GM10248 (cell line): Measurements from ENCODE around the gene FANCE.
"Not testable (repeated sequence)": the region's sequence is repeated elsewhere in the genome, so short reads cannot be mapped to it uniquely, and the experiment has no call there.

Source experiments
- CTCF ChIA-PET: fragments of 300-600 bp; sonication (Branson Sonifier 250); formaldehyde crosslinking; extraction: SDS; loops from one replicate; lab custom pipeline; 2021; ENCODE audit warnings: antibody characterized with exemption; lab: Yijun Ruan, JAX
- POLR2A ChIA-PET: fragments of 350-650 bp; sonication (Branson Sonifier 250); formaldehyde crosslinking; extraction: SDS; loops from one replicate; lab custom pipeline; 2020; ENCODE audit warnings: antibody characterized with exemption; lab: Yijun Ruan, JAX
- DNase-seq: peaks from one replicate; pipeline ENCODE4 v3.0.0; 2012; ENCODE audit errors: extremely low spot score
- CTCF ChIP-seq: IDR thresholded peaks from 2 replicates; pipeline ENCODE4 v1.5.1; 2012; ENCODE audit warnings: mild to moderate bottlenecking, low read depth; ENCODE audit errors: extremely low read depth, missing control alignments, control extremely low read depth

FANCE gene

DNA sequence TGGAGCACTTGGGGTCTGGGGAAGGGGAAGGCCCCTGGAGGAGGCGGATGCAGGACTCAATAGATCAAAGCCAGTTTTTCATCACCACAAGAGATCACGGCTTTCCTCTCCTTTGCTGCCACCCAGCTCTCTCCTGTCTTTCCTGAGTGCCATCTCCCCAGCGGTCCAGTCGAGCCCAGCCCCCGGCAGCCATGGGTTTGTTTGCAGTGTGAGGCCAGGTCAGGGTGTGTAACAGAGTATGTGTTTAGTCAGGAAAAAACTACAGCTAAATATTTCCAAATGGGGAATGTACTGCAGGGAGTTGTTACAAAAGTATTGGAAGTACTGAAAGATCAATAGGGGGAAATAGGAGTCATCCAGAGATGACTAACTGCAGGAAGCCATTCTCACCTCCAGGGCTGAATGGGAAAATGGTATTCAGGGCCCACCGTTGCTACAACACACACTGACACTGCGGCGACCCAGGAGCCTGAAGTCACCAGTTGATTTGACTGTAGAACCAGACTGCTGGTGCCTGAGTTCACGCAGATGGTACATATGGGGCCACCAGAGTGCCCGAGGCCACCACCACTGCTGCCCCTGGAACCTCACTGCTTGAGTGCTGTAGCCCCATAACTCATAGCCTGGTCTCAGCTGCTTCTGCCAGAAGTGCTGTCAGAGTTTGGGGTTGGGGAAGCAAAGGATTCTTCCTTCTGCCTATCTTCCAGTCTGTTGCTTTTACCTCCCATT is 23.6 kb upstream of the FANCE start:
- ChIA-PET CTCF (interaction anchor here (1.0 to 1.3 kb wide), 2 partner anchors 9 to 18 kb away, joined by 3 read pairs; no protein-coding TSS in a partner anchor), POLR2A (no interaction called here)
- no peak for DNase-seq
- no peak for TF ChIP-seq CTCF

- CTCF ChIA-PET = no interaction called here
Observed at GRCh38 chr6:35429463-35429862, 22.7 kb upstream of the FANCE start.

GRCh38 chr6:35432291-35432690 is 19.8 kb upstream of the FANCE start:
- ChIA-PET CTCF (interaction anchor here (1.6 kb wide), 1 partner anchor 17 kb away, joined by 4 read pairs; no protein-coding TSS in a partner anchor), POLR2A (interaction anchor here (0.6 kb wide), 1 partner anchor 64 kb away, joined by 3 read pairs; the partner anchor contains the start of gene TEAD3)
- DNase-seq = no peak
- no peak for TF ChIP-seq CTCF

More at GRCh38 chr6:35429463-35429862, 22.7 kb upstream of the FANCE start:
- no peak for DNase-seq
- no peak for TF ChIP-seq CTCF
- POLR2A ChIA-PET = no interaction called here

DNA sequence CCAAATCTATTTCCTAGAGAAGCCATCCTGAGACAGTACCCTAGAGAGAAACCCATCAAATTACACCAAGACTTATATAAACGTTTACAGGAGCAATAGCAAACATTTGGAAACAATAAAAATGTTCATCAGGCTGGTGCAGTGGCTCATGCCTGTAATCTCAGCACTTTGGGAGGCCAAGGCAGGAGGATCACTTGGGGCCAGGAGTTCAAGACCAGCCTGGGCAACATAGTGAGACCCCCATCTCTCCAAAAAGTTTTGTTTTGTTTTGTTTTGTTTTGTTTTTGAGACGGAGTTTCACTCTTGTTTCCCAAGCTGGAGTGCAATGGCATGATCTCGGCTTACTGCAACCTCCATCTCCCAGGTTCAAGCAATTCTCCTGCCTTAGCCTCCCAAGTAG is 19.4 kb upstream of the FANCE start:
- POLR2A ChIA-PET, DNase-seq: not testable (repeated sequence)
- CTCF ChIA-PET = interaction anchor here (1.6 kb wide), 1 partner anchor 17 kb away, joined by 4 read pairs; no protein-coding TSS in a partner anchor

- no peak for TF ChIP-seq CTCF
- no peak for DNase-seq
- CTCF ChIA-PET = interaction anchor here (1.2 to 1.5 kb wide), 2 partner anchors 14 to 138 kb away, joined by 3 read pairs; partner anchors contain the start of gene DEF6
- POLR2A ChIA-PET = no interaction called here
Observed at GRCh38 chr6:35435074-35435837, 16.9 kb upstream of the FANCE start.

DNA sequence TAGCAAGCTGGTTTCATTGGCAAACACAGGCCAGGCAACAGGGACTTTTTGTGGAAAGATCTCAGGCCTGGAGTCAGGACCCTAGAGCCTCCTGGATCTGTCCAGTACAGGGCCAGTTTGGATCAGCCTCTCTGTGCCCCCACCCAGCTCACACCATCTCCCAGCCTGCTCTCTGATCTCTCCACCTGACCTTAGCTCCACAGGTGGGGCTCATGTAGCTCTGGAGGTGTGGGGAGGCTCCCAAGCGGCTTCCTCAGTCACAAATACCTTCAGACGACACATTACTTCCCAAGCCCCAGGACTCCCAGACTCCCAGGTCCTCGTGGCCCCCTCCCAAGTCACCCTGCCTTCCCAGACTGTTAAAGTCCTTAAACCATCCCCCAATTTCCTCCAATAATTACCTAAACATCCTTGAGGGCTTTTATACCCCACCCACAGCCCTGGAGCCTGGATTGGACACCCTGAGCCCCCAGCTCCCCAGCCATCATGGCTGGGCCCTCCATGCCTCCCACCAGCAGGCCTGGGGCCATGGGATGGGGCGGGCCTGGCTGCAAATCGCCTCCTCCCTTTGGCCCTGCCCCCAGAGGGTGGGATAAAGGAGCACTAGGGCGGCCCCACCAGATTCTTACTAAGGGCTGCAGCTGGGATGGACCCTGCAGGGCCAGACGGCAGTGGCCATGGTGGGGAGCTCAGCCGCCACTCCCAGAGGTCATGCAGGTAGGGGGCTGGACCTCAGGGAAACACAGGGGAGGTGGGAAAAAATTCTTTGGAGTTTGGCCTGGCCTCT is 15.9 kb upstream of the FANCE start:
- CTCF ChIA-PET = interaction anchor here (1.1 to 3.1 kb wide), 6 partner anchors 13 to 139 kb away, joined by 3 to 9 read pairs (median 3); partner anchors contain the start of gene DEF6
- no peak for TF ChIP-seq CTCF
- DNase-seq = no peak
- POLR2A ChIA-PET = no interaction called here

DNA sequence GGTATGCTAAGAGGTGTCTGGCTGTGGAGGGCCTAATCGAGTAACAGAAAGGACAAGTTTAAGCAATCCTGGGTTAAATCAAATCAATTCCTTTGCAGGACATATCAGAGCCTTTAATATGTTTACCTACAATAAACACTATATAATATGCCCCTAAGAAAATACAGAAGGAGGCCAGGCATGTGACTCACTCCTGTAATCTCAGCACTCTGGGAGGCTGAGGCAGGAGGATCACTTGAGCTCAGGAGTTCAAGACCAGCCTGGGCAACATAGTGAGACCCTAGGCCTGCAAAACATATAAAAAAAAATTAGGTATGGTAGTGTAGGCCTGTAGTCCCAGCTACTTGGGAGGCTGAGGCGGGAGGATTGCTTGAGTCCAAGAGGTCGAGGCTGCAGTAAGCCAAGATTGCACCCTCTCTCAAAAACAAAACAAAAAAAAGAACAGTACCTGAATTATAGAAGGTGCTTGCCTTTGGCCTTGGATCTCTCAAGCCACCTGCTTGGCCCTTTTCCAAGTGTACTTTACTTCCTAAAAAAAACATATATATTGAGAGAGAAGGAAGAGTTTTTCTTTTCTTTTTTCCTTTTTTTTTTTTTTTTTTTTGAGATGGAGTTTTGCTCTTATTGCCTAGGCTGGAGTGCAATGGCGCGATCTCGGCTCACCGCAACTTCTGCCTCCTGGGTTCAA is 13.6 kb upstream of the FANCE start:
- POLR2A ChIA-PET = not testable (repeated sequence)
- CTCF ChIA-PET = interaction anchor here (1.0 to 3.1 kb wide), 3 partner anchors 11 to 97 kb away, joined by 3 to 9 read pairs (median 3); no protein-coding TSS in a partner anchor

More for the DNA sequence above, 13.6 kb upstream of the FANCE start:
- DNase-seq = not testable (repeated sequence)
